GM10266 (cell line): ENCODE results near the gene ZNF292.

Experiments
- DNase-seq: peaks from one replicate; pipeline ENCODE4 v3.0.0; 2012; ENCODE audit errors: extremely low spot score
- CTCF ChIP-seq: IDR thresholded peaks from 2 replicates; pipeline ENCODE4 v1.5.1; 2012; ENCODE audit warnings: mild to moderate bottlenecking, low read depth; ENCODE audit not compliant: control insufficient read depth, insufficient read depth; ENCODE audit errors: missing control alignments

The ZNF292 gene

DNA sequence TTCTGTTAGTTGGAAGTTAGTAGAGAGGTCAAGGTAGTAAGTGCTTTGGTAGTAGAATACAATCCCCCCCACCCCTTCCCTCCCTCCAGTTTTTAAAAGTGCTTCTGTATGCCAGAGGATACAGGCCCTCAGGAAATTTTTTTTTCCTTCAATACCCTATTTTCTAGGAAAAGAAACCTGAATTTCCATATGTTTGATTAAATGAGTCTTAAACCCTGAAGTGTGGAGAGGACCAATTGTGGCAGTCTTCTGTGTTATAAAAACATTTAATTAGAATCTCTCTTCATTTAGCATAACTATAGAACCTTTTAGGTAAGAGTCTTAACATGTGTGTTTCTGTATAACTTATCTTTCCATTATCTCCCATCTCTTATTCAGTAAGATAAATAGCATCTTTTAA lies 59.5 kb downstream of the ZNF292 start:
- no peak for DNase-seq
- TF ChIP-seq CTCF: no peak

DNA sequence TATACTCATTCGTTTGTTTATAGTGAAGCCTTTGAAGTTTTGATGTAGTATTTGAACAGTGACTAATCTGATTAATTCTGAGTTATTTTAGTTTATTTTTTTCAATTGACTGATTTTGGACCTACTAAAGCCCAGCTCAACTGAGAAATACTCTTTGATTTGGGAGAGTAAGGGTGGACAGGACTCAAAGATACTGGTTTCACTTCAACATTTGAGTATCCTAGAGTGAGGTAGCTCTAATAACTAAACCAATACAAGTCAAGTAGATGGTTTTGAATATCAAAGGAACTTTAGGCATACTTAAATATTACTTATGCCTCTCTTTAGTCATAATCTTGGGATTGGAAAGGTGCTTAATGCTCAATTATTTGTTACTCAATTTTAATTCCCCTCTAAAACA lies 65.6 kb downstream of the ZNF292 start:
- no peak for TF ChIP-seq CTCF
- DNase-seq: no peak

DNA sequence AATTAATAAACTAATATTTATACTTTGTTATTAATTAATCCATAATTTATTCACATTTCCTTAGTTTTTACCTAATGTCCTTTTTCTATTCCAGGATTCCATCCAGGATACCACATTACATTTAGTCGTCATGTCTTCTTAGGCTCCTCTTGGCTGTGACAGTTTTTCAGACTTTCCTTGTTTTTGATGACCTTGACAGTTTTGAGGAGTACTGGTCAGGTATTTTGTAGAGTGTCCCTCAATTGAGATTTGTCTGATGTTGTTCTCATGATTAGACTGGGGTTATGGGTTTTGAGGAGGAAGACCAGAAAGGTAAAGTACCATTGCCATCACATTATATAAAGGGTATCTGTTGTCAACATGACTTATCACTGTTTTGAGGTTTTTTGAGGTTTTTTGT lies 67.3 kb downstream of the ZNF292 start:
- no peak for DNase-seq
- TF ChIP-seq CTCF: no peak

- no peak for DNase-seq
- TF ChIP-seq CTCF: no peak
Observed at GRCh38 chr6:87224971-87225370, 69.6 kb downstream of the ZNF292 start.

DNA sequence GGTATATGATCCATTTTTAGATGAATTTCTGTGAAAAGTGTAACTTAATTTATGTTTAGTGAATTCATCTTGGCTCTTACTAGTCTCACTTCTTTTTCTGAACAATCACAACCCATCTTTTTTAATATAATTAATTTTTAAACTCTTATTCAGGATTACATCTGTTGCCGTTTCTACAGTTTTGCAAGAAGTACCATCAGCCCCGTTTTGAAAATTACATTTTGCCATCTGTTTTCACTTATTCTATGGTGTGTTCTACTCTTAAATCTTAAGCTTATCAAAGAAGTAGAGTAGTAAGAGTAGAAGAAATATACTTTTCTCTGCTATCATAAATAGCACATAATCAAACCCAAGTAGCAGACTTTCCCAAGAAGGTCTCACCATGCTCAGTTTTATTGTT lies 70.1 kb downstream of the ZNF292 start:
- DNase-seq: no peak
- no peak for TF ChIP-seq CTCF

- TF ChIP-seq CTCF: no peak
Observed at GRCh38 chr6:87225937-87226336, 70.6 kb downstream of the ZNF292 start.

DNA sequence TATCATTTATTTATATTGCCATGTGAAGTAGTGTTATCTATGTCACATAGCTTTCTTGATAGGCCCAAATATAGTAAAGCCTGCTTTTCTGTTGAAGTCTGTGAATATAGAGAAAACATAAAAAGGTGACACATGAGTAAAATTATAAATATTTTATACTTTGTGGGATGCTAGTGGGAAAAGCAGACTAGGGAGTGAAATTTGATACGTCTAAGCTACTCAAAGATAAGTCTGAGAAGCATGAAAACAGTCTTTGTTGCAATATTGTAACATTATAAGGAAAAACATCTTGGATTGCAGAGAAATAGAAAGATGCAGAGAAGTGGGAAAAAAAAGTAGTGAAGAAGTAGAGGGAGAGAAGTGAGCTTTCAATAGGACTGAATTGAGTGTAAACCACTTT lies 75.4 kb downstream of the ZNF292 start:
- DNase-seq: no peak
- no peak for TF ChIP-seq CTCF

More at GRCh38 chr6:87225937-87226336, 70.6 kb downstream of the ZNF292 start:
- DNase-seq: no peak
